Mesothelial cell of epicardium (in vitro differentiated cells): ENCODE results near the gene SLC6A15. TPM values are rescaled to one million over a fixed set of nuclear protein-coding genes. Genes with fewer than 3 reads are reported as not detected.

ENCODE experiments used
- DNase-seq, 2 experiments: peaks; one replicate each; pipeline ENCODE4 v3.0.0; 2021; ENCODE audit warnings: low spot score in 2 of 2; ENCODE audit not compliant: unreplicated experiment in 2 of 2
- H3K27ac Mint-ChIP-seq: 2 replicates; pipeline ENCODE4 v1.8.0; 2021; ENCODE audit warnings: mixed read lengths
- H3K27me3 Mint-ChIP-seq: 2 replicates; pipeline ENCODE4 v1.8.0; 2021; ENCODE audit warnings: low read depth, mixed read lengths
- H3K36me3 Mint-ChIP-seq: 2 replicates; pipeline ENCODE4 v1.8.0; 2021; ENCODE audit warnings: mixed read lengths
- H3K4me1 Mint-ChIP-seq: 2 replicates; pipeline ENCODE4 v1.8.0; 2021; ENCODE audit warnings: mixed read lengths
- H3K4me3 Mint-ChIP-seq: 2 replicates; pipeline ENCODE4 v1.8.0; 2021; ENCODE audit warnings: mild to moderate bottlenecking, moderate library complexity, mixed read lengths
- H3K9me3 Mint-ChIP-seq: 2 replicates; pipeline ENCODE4 v1.8.0; 2021; ENCODE audit warnings: mixed read lengths
- CTCF ChIP-seq: fragments of 200-600 bp; sonication (generic); IDR thresholded peaks from one replicate; pipeline ENCODE4 v1.5.0; 2021; ENCODE audit warnings: antibody characterized with exemption; ENCODE audit not compliant: unreplicated experiment
- total RNA-seq: library from RNA; stranded (reverse); gene quantifications from 3 replicates; pipeline ENCODE4 v1.2.1, GENCODE V29; 2021

Gene SLC6A15
- total RNA-seq, 1 donor from 2014 or later: 9.6 TPM

- TF ChIP-seq CTCF: peak; percentile 75
- H3K27me3 Mint-ChIP-seq: no peaks in the 10 kb centered on the region
- no peak overlapping the region for H3K4me3 Mint-ChIP-seq
- H3K36me3 Mint-ChIP-seq: no peaks in the 10 kb centered on the region
- H3K4me1 Mint-ChIP-seq: no peaks in the 10 kb centered on the region
- no peak overlapping the region for H3K27ac Mint-ChIP-seq
- peaks cover 4% of the 10 kb centered on the region for H3K9me3 Mint-ChIP-seq
- DNase-seq: no peak
Measured at GRCh38 chr12:84874125-84874824, 38.3 kb downstream of the SLC6A15 start.

GRCh38 chr12:84862186-84862585, 50.4 kb downstream of the SLC6A15 start:
- no peak overlapping the region for H3K27ac Mint-ChIP-seq
- no peak for DNase-seq
- no peak for TF ChIP-seq CTCF
- no peaks in the 10 kb centered on the region for H3K9me3 Mint-ChIP-seq
- H3K4me1 Mint-ChIP-seq: peaks cover 7% of the 10 kb centered on the region
- H3K27me3 Mint-ChIP-seq: no peaks in the 10 kb centered on the region
- H3K36me3 Mint-ChIP-seq: no peaks in the 10 kb centered on the region
- no peak overlapping the region for H3K4me3 Mint-ChIP-seq

GRCh38 chr12:84860718-84861117, 51.9 kb downstream of the SLC6A15 start:
- no peaks in the 10 kb centered on the region for H3K27me3 Mint-ChIP-seq
- no peaks in the 10 kb centered on the region for H3K36me3 Mint-ChIP-seq
- no peak overlapping the region for H3K27ac Mint-ChIP-seq

GRCh38 chr12:84858796-84859195, 53.8 kb downstream of the SLC6A15 start:
- Mint-ChIP-seq H3K9me3 (peaks cover 17% of the 10 kb centered on the region), H3K36me3 (no peaks in the 10 kb centered on the region), H3K4me3 (no peak overlapping the region), H3K4me1 (peaks cover 4% of the 10 kb centered on the region), H3K27ac (no peak overlapping the region), H3K27me3 (no peaks in the 10 kb centered on the region)
- DNase-seq: no peak
- no peak for TF ChIP-seq CTCF

More at GRCh38 chr12:84860718-84861117, 51.9 kb downstream of the SLC6A15 start:
- H3K4me1 Mint-ChIP-seq: peaks cover 4% of the 10 kb centered on the region
- DNase-seq: no peak
- no peak overlapping the region for H3K4me3 Mint-ChIP-seq
- peaks cover 3% of the 10 kb centered on the region for H3K9me3 Mint-ChIP-seq
- no peak for TF ChIP-seq CTCF

- H3K27me3 Mint-ChIP-seq: no peaks in the 10 kb centered on the region
- H3K27ac Mint-ChIP-seq: no peak overlapping the region
- H3K9me3 Mint-ChIP-seq: peaks cover 28% of the 10 kb centered on the region
- no peak for TF ChIP-seq CTCF
- DNase-seq: no peak
- H3K4me3 Mint-ChIP-seq: no peak overlapping the region
- H3K4me1 Mint-ChIP-seq: peaks cover 4% of the 10 kb centered on the region
- H3K36me3 Mint-ChIP-seq: peaks cover 2% of the 10 kb centered on the region
Measured at GRCh38 chr12:84857525-84858208, 54.9 kb downstream of the SLC6A15 start.
